Panc1 (cell line): Measurements from ENCODE around the gene MYO18A. TPM values are rescaled to one million over a fixed set of nuclear protein-coding genes. Genes with fewer than 3 reads are reported as not detected.

Experiments used
- ATAC-seq: fragments of 200-7000 bp; cut with Tn5 transposase; 2 replicates; pipeline ENCODE4 v1.9.1; 2020; ENCODE audit warnings: mild to moderate bottlenecking, moderate library complexity
- BruUV-seq: library from RNA; stranded (reverse); fragments of 400-500 nt; replicated peaks from 2 replicates; lab custom pipeline; 2021; lab: Mats Ljungman, UMichigan
- CTCF ChIA-PET: fragments of 300-600 bp; sonication (Branson Sonifier 250); formaldehyde crosslinking; loops from one replicate; lab custom pipeline; 2022; ENCODE audit warnings: antibody characterized with exemption; lab: Charles Lee
- POLR2A ChIA-PET: fragments of 300-600 bp; sonication (Branson Sonifier 250); formaldehyde crosslinking; loops from one replicate; lab custom pipeline; 2022; ENCODE audit warnings: antibody characterized with exemption; lab: Charles Lee
- DNase-seq: peaks from one replicate; pipeline ENCODE4 v3.0.0-alpha.2; 2010; ENCODE audit warnings: low read depth, low spot score
- H3K27ac ChIP-seq: 2 replicates; pipeline ENCODE4 v1.5.1; 2011; ENCODE audit warnings: mild to moderate bottlenecking, low read length, inconsistent platforms
- H3K27me3 ChIP-seq: fragments of 200-500 bp; sonication (Bioruptor generic); 2 replicates; pipeline ENCODE4 v1.6.0; 2014; ENCODE audit warnings: low read length, inconsistent platforms; ENCODE audit not compliant: control insufficient read depth, insufficient read depth
- H3K36me3 ChIP-seq: fragments of 200-500 bp; sonication (Bioruptor generic); 2 replicates; pipeline ENCODE4 v1.5.1; 2014; ENCODE audit warnings: inconsistent platforms, mild to moderate bottlenecking, low read length, moderate library complexity; ENCODE audit not compliant: control insufficient read depth, insufficient read depth
- H3K4me1 ChIP-seq: 2 replicates; pipeline ENCODE4 v1.5.1; 2011; ENCODE audit warnings: inconsistent platforms, mild to moderate bottlenecking, low read length, moderate library complexity; ENCODE audit not compliant: control insufficient read depth, insufficient read depth
- H3K4me3 ChIP-seq, 2 experiments: 2 replicates each; pipeline ENCODE4 v1.5.1; 2011 to 2012; ENCODE audit warnings: low read depth in 2 of 2, low read length in 2 of 2, mild to moderate bottlenecking in 2 of 2, inconsistent platforms in 1 of 2, moderate library complexity in 1 of 2
- H3K9me3 ChIP-seq: fragments of 200-500 bp; sonication (Bioruptor generic); 2 replicates; pipeline ENCODE4 v1.5.1; 2014; ENCODE audit warnings: low read depth, mild to moderate bottlenecking, inconsistent platforms, low read length, moderate library complexity; ENCODE audit not compliant: control insufficient read depth, insufficient read depth
- POLR2AphosphoS5 ChIP-seq: IDR thresholded peaks from 2 replicates; pipeline ENCODE4 v1.6.1; 2012; ENCODE audit warnings: mild to moderate bottlenecking, low read depth, low read length, moderate library complexity
- SIN3A ChIP-seq: IDR thresholded peaks from 2 replicates; pipeline ENCODE4 v1.6.1; 2012; ENCODE audit warnings: low read depth, mild to moderate bottlenecking, low read length, moderate library complexity, borderline replicate concordance; ENCODE audit not compliant: insufficient read depth
- TCF7L2 ChIP-seq: IDR thresholded peaks from 2 replicates; pipeline ENCODE4 v1.6.1; 2011; ENCODE audit warnings: mild to moderate bottlenecking, low read depth, low read length, inconsistent platforms
- in situ Hi-C: cut with HindIII; loops from 2 replicates; pipeline ENCODE4 v1.10.0; 2016; ENCODE audit warnings: low sequenced_read_pairs, low pct_unique_long_range_greater_than_20kb
- intact Hi-C: fragments of 100-400 bp; cut with micrococcal nuclease; formaldehyde crosslinking; loops from one replicate; pipeline ENCODE4 v1.10.0; 2022; ENCODE audit not compliant: unreplicated experiment
- total RNA-seq: library from RNA; stranded (reverse); gene quantifications from one replicate; pipeline ENCODE4 v1.2.1, GENCODE V29; 2021; ENCODE audit not compliant: unreplicated experiment
- TF ChIP-seq, protein P1 (sequence below), 2 experiments: IDR thresholded peaks; 2 replicates each; pipeline ENCODE4 v1.6.1; 2011 to 2012; ENCODE audit warnings: low read depth in 2 of 2, control low read depth in 1 of 2, low read length in 1 of 2, mild to moderate bottlenecking in 1 of 2, moderate library complexity in 1 of 2; ENCODE audit not compliant: insufficient read depth in 1 of 2
- TF ChIP-seq, protein P2 (sequence below): fragments of 450-650 bp; IDR thresholded peaks from 2 replicates; pipeline ENCODE4 v1.5.1; 2017; ENCODE audit warnings: mild to moderate bottlenecking

The MYO18A gene
- total RNA-seq, 1 experiment from 2014 or later, result 108 TPM

DNA sequence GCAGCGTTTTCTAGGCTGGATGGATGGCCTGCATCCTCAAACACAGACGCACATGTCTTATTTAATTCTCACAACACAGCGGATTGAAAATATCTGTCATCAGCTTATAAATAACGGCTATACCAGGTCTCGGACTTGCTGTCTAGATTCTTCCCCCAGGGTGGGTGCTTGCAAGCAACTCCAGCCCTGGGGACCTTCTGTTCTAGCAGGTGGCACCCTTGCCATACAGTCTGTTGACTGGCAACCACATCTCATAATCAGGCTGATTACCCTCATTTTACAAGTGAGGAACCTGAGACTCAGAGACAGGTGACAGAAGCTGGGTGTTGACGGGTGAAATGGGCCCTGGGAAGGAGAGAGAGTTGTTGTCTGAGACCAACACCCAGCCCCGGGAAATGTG, 158.1 kb downstream of the MYO18A start:
- intact Hi-C loops (no loop called here), in situ Hi-C loops (no loop called here)
- no TSS peak for BruUV-seq
- ATAC-seq, result no peak
- peaks cover 27% of the 10 kb centered on the region for H3K27me3 ChIP-seq
- H3K36me3 ChIP-seq, result no peaks in the 10 kb centered on the region
- no peak for DNase-seq
- H3K4me1 ChIP-seq, result peaks cover 8% of the 10 kb centered on the region; the same call in 1 of the 2 replicates
- no peaks in the 10 kb centered on the region for H3K9me3 ChIP-seq
- TF ChIP-seq, protein P1, sequence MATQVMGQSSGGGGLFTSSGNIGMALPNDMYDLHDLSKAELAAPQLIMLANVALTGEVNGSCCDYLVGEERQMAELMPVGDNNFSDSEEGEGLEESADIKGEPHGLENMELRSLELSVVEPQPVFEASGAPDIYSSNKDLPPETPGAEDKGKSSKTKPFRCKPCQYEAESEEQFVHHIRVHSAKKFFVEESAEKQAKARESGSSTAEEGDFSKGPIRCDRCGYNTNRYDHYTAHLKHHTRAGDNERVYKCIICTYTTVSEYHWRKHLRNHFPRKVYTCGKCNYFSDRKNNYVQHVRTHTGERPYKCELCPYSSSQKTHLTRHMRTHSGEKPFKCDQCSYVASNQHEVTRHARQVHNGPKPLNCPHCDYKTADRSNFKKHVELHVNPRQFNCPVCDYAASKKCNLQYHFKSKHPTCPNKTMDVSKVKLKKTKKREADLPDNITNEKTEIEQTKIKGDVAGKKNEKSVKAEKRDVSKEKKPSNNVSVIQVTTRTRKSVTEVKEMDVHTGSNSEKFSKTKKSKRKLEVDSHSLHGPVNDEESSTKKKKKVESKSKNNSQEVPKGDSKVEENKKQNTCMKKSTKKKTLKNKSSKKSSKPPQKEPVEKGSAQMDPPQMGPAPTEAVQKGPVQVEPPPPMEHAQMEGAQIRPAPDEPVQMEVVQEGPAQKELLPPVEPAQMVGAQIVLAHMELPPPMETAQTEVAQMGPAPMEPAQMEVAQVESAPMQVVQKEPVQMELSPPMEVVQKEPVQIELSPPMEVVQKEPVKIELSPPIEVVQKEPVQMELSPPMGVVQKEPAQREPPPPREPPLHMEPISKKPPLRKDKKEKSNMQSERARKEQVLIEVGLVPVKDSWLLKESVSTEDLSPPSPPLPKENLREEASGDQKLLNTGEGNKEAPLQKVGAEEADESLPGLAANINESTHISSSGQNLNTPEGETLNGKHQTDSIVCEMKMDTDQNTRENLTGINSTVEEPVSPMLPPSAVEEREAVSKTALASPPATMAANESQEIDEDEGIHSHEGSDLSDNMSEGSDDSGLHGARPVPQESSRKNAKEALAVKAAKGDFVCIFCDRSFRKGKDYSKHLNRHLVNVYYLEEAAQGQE (IDR thresholded peaks at IDR 0.05; ENCODE audit: insufficient read depth in 1 of 2, low read depth in 2 of 2, low read length in 1 of 2), result no peak
- no peak for TF ChIP-seq SIN3A
- TF ChIP-seq, protein P2, sequence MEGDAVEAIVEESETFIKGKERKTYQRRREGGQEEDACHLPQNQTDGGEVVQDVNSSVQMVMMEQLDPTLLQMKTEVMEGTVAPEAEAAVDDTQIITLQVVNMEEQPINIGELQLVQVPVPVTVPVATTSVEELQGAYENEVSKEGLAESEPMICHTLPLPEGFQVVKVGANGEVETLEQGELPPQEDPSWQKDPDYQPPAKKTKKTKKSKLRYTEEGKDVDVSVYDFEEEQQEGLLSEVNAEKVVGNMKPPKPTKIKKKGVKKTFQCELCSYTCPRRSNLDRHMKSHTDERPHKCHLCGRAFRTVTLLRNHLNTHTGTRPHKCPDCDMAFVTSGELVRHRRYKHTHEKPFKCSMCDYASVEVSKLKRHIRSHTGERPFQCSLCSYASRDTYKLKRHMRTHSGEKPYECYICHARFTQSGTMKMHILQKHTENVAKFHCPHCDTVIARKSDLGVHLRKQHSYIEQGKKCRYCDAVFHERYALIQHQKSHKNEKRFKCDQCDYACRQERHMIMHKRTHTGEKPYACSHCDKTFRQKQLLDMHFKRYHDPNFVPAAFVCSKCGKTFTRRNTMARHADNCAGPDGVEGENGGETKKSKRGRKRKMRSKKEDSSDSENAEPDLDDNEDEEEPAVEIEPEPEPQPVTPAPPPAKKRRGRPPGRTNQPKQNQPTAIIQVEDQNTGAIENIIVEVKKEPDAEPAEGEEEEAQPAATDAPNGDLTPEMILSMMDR, result no peak
- TF ChIP-seq POLR2AphosphoS5, result no peak
- no peak for TF ChIP-seq TCF7L2
- H3K27ac ChIP-seq, result no peak overlapping the region
- ChIA-PET CTCF (no interaction called here), POLR2A (no interaction called here)
- H3K4me3 ChIP-seq, result no peak overlapping the region

DNA sequence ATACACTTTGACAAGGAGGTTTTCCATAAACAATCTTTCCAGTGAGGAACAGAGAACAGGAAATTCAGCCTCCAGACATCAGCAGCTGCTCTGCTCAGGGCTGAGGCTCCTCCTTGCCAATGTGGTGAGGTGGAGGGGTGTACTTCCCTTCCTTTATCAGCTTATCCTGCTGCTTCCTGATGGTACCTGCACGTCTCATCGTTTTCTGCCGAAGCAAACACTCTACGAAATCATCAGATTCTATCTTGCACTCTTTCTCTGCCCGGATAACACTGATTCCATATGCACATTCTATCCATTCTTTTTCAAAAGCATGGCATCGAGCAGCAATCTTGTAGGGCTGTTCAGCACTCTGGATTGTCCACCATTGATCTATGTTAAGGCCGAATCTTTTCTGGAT, 159.0 kb downstream of the MYO18A start:
- in situ Hi-C loops, result no loop called here
- ATAC-seq, result no peak
- Histone ChIP-seq H3K9me3 (no peaks in the 10 kb centered on the region), H3K4me1 (peaks cover 8% of the 10 kb centered on the region; the same call in 1 of the 2 replicates), H3K4me3 (no peak overlapping the region), H3K27ac (no peak overlapping the region), H3K36me3 (no peaks in the 10 kb centered on the region), H3K27me3 (peaks cover 27% of the 10 kb centered on the region)
- TF ChIP-seq, protein P2, result no peak
- TF ChIP-seq POLR2AphosphoS5, result no peak
- TF ChIP-seq, protein P1 (IDR thresholded peaks at IDR 0.05; ENCODE audit: insufficient read depth in 1 of 2, low read depth in 2 of 2, low read length in 1 of 2), result no peak
- TF ChIP-seq TCF7L2, result no peak
- no peak for TF ChIP-seq SIN3A
- BruUV-seq, result no TSS peak
- ChIA-PET CTCF (no interaction called here), POLR2A (no interaction called here)
- no peak for DNase-seq
- intact Hi-C loops, result no loop called here

Other genes with a start within 250 kb of the MYO18A start
- gene PHF12, start 228.9 kb downstream of the MYO18A start, total RNA-seq, result 79.1 TPM
- not detected for gene SEZ6, start 174.4 kb downstream of the MYO18A start, total RNA-seq
- gene PIPOX, start 137.3 kb downstream of the MYO18A start, total RNA-seq, result 2.4 TPM
- not detected for gene CRYBA1, start 66.5 kb upstream of the MYO18A start, total RNA-seq
- 106 TPM for gene NUFIP2, start 113.8 kb upstream of the MYO18A start, total RNA-seq
- 111 TPM for gene TAOK1, start 210.0 kb upstream of the MYO18A start, total RNA-seq